ENCODE results near the gene ITGAD. TPM values are rescaled to one million over a fixed set of nuclear protein-coding genes. Genes with fewer than 3 reads are reported as not detected.

Gene ITGAD
- total and polyA plus RNA-seq, 2 of the 13 experiments (the other 11 are each of a cell fraction or from before 2014, with no cell fraction given) = not detected

DNA sequence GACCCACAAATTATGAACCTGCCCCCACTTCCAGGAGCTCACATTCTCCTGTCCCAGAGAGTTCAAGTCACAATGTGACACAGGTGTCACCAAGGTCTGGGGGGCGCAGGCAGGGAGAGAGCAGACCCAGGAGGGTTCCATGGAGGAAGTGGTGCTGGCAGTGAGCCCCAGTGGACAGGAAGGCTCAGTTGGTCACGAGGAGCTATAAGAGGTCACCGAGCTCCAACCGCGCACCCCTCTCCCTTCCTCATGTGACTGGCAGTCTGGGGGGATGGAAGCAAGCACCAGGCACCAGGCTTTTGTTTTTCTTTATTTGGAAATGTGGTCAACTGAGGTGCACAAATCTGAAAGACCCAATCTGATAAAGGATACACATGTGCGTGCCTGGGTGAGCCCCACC is 2.5 kb downstream of the ITGAD start (continued):
- TF ChIP-seq ZNF317 (CRISPR knock-in tag; IDR thresholded peaks at IDR 0.05) = no peak
- TF ChIP-seq CEBPB (IDR thresholded peaks at IDR 0.05; ENCODE audit: borderline replicate concordance, low read depth, low read length) = no peak
- no peak for TF ChIP-seq ARID2 (CRISPR knock-in tag; IDR thresholded peaks at IDR 0.05; ENCODE audit: borderline replicate concordance)
- TF ChIP-seq SMC3 (IDR thresholded peaks at IDR 0.05; ENCODE audit: low read length) = no peak
- TF ChIP-seq KDM6A (CRISPR knock-in tag; IDR thresholded peaks at IDR 0.05; ENCODE audit: low read depth) = no peak
- TF ChIP-seq SIN3A (IDR thresholded peaks at IDR 0.05; ENCODE audit: borderline replicate concordance, low read depth, low read length) = no peak
- TF ChIP-seq ZNF33B (CRISPR knock-in tag; IDR thresholded peaks at IDR 0.05) = no peak

DNA sequence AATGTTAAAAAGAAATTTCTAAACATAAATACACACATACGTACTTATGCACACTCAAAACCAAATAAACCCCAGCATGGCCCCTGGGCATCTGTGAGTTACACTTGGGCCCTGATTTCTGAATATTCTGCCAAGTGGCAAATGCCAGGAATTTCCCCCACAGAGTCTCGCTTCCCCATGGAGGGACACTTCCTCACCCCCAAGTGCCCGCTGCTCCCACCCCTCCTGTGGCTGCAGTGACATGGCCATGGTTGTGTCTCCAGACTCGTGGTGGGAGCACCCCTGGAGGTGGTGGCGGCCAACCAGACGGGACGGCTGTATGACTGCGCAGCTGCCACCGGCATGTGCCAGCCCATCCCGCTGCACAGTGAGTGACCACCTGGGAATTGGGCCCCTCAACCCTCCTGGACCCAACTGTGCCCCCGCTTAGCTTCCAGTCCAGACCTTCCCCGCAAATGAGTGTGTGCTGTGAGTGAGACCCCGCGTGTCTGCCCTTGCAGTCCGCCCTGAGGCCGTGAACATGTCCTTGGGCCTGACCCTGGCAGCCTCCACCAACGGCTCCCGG is 4.0 kb downstream of the ITGAD start:
- H3K27ac ChIP-seq (ENCODE audit: extremely low read length, insufficient read depth, low read length) = no peak overlapping the region
- ATAC-seq (no peak), DNase-seq (ENCODE audit: low spot score) (no peak), FAIRE-seq (no peak)
- intact Hi-C loops (cut with micrococcal nuclease; ENCODE audit: unreplicated experiment) = no loop called here
- ChIA-PET CTCF (ENCODE audit: low intra/inter-chr PET ratio, low total read pairs) (no interaction called here), POLR2A (no interaction called here)
- no peaks in the 10 kb centered on the region for H3K4me1 ChIP-seq (ENCODE audit: insufficient read depth, low read length)
- H2AFZ ChIP-seq (ENCODE audit: low read length) = no peak overlapping the region
- peaks cover 2 to 6% of the 10 kb centered on the region in 2 experiments; a peak in 1 of 5 replicates for H3K27me3 ChIP-seq (ENCODE audit: control insufficient read depth in 1 of 2, insufficient read depth in 2 of 2, low read length in 2 of 2)
- H3K4me2 ChIP-seq (ENCODE audit: low read depth, low read length) = no peak overlapping the region
- H3K9me3 ChIP-seq (ENCODE audit: low read length) = no peaks in the 10 kb centered on the region
- no peak overlapping the region for H3K9ac ChIP-seq (ENCODE audit: insufficient read depth, low read depth, low read length)
- BruUV-seq (replicated peaks) = no TSS peak
- 20% methylated on average over 12 of the region's 18 CpGs for WGBS (ENCODE audit: low lambda C conversion rate)
- no peaks in the 10 kb centered on the region for H3K36me3 ChIP-seq (replicated peaks in 1 of 2; ENCODE audit: control insufficient read depth in 1 of 2, insufficient read depth in 2 of 2, low read length in 2 of 2)
- H3K79me2 ChIP-seq (ENCODE audit: insufficient read depth, low read length) = no peaks in the 10 kb centered on the region
- H3K4me3 ChIP-seq (replicated peaks in 1 of 3; ENCODE audit: insufficient read depth in 1 of 3, low read depth in 2 of 3, low read length in 3 of 3) = no peak overlapping the region
- in situ Hi-C loops (cut with HindIII; ENCODE audit: extremely low pct_ligation_motif_present, low pct_unique_long_range_greater_than_20kb) = no loop called here
- H4K20me1 ChIP-seq (ENCODE audit: insufficient read depth, low read length) = no peaks in the 10 kb centered on the region
- TF ChIP-seq, protein P1, sequence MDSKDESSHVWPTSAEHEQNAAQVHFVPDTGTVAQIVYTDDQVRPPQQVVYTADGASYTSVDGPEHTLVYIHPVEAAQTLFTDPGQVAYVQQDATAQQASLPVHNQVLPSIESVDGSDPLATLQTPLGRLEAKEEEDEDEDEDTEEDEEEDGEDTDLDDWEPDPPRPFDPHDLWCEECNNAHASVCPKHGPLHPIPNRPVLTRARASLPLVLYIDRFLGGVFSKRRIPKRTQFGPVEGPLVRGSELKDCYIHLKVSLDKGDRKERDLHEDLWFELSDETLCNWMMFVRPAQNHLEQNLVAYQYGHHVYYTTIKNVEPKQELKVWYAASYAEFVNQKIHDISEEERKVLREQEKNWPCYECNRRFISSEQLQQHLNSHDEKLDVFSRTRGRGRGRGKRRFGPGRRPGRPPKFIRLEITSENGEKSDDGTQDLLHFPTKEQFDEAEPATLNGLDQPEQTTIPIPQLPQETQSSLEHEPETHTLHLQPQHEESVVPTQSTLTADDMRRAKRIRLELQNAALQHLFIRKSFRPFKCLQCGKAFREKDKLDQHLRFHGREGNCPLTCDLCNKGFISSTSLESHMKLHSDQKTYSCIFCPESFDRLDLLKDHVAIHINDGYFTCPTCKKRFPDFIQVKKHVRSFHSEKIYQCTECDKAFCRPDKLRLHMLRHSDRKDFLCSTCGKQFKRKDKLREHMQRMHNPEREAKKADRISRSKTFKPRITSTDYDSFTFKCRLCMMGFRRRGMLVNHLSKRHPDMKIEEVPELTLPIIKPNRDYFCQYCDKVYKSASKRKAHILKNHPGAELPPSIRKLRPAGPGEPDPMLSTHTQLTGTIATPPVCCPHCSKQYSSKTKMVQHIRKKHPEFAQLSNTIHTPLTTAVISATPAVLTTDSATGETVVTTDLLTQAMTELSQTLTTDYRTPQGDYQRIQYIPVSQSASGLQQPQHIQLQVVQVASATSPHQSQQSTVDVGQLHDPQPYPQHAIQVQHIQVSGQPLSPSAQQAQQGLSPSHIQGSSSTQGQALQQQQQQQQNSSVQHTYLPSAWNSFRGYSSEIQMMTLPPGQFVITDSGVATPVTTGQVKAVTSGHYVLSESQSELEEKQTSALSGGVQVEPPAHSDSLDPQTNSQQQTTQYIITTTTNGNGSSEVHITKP (CRISPR knock-in tag; IDR thresholded peaks at IDR 0.05; ENCODE audit: low read depth) = no peak
- TF ChIP-seq ZNF703 (CRISPR knock-in tag; IDR thresholded peaks at IDR 0.05; ENCODE audit: borderline replicate concordance) (no peak), DNMT1 (CRISPR knock-in tag; IDR thresholded peaks at IDR 0.05) (no peak)

Data from HepG2 (cell line).